ENCODE measurements around the gene ZNF891. TPM values are rescaled to one million over a fixed set of nuclear protein-coding genes. Genes with fewer than 3 reads are reported as not detected.
A peak's percentile ranks its signal among the peaks of the same experiment; 100 is the strongest.

Gene ZNF891
- total and polyA plus RNA-seq, 2 of the 13 experiments (the other 11 are each of a cell fraction or from before 2014, with no cell fraction given) = 1.3 to 2.1 TPM

GRCh38 chr12:133080368-133081158, 49.5 kb downstream of the ZNF891 start, which contains the start of gene ZNF140 (continued):
- TF ChIP-seq ZNF276 (CRISPR knock-in tag; IDR thresholded peaks at IDR 0.05; ENCODE audit: low read depth) = peak; percentile 30; the same call in 1 of the 2 replicates
- no peak for TF ChIP-seq ZMAT5 (CRISPR knock-in tag; IDR thresholded peaks at IDR 0.05; ENCODE audit: borderline replicate concordance, low read depth)
- peak; percentile 92; the same call in 1 of the 2 replicates for TF ChIP-seq ZNF639 (CRISPR knock-in tag; conservative IDR thresholded peaks at IDR 0.05)
- TF ChIP-seq ZNF615 (CRISPR knock-in tag; IDR thresholded peaks at IDR 0.05; ENCODE audit: borderline replicate concordance) = 0 out of 2 replicates have a peak, but pooled peaks have one; percentile 42
- TF ChIP-seq ELF1 (CRISPR knock-in tag; IDR thresholded peaks at IDR 0.05) = no peak; the same call in 1 of the 2 replicates
- 0 out of 2 replicates have a peak, but pooled peaks have one; percentile 9 for TF ChIP-seq ZMYM3 (CRISPR knock-in tag; IDR thresholded peaks at IDR 0.05)
- TF ChIP-seq ZNF230 (CRISPR knock-in tag; IDR thresholded peaks at IDR 0.05) = no peak; the same call in 1 of the 2 replicates
- TF ChIP-seq ZNF260 (CRISPR knock-in tag; IDR thresholded peaks at IDR 0.05; ENCODE audit: borderline replicate concordance, low read depth) = no peak
- TF ChIP-seq DZIP1 (CRISPR knock-in tag; IDR thresholded peaks at IDR 0.05) = no peak
- TF ChIP-seq ELK4 (CRISPR knock-in tag; IDR thresholded peaks at IDR 0.05; ENCODE audit: borderline replicate concordance) = no peak
- no peak for TF ChIP-seq YY1 (IDR thresholded peaks at IDR 0.05; ENCODE audit: insufficient read depth, insufficient replicate concordance, low read depth, low read length)
- TF ChIP-seq SRSF1 (optimal IDR thresholded peaks at IDR 0.05; ENCODE audit: low read depth, low read length) = peak; percentile 6
- 0 out of 2 replicates have a peak, but pooled peaks have one; percentile 45 for TF ChIP-seq WIZ (CRISPR knock-in tag; IDR thresholded peaks at IDR 0.05)
- no peak for TF ChIP-seq ISX (CRISPR knock-in tag; conservative IDR thresholded peaks at IDR 0.05)

All from HepG2 (cell line).